Vagina (tissue), 2 donors: Measurements from ENCODE around the gene CMSS1. TPM values are rescaled to one million over a fixed set of nuclear protein-coding genes. Genes with fewer than 3 reads are reported as not detected.
A peak's percentile ranks its signal among the peaks of the same experiment; 100 is the strongest.

Source experiments
- DNase-seq, 2 donors: peaks; one replicate each; pipeline ENCODE4 v3.0.0-alpha.2; 2017; ENCODE audit errors: extremely low spot score in 2 of 2
- H3K27ac ChIP-seq: fragments of 200-600 bp; sonication (generic); one replicate; pipeline ENCODE4 v1.5.1; 2019
- H3K27me3 ChIP-seq: fragments of 200-600 bp; sonication (generic); one replicate; pipeline ENCODE4 v1.5.1; 2019
- H3K36me3 ChIP-seq, 2 donors: fragments of 200-600 bp; sonication (generic); one replicate each; pipeline ENCODE4 v1.5.1; 2017 to 2019
- H3K4me1 ChIP-seq: fragments of 200-600 bp; sonication (generic); one replicate; pipeline ENCODE4 v1.5.1; 2019
- H3K4me3 ChIP-seq, 2 donors: fragments of 200-600 bp; sonication (generic); 1 replicate in 1 of 2; 2 replicates in 1 of 2; pipeline ENCODE4 v1.5.1; 2016 to 2019
- H3K9me3 ChIP-seq: fragments of 200-600 bp; sonication (generic); one replicate; pipeline ENCODE4 v1.5.1; 2019
- CTCF ChIP-seq, 3 experiments: fragments of 450-650 bp in 2 of 3; fragments of 200-600 bp in 1 of 3; sonication (generic) in 1 of 3; IDR thresholded peaks; one replicate each; pipeline ENCODE4 v1.5.1; 2017 to 2019; ENCODE audit warnings: antibody characterized with exemption in 3 of 3, mild to moderate bottlenecking in 2 of 3, moderate library complexity in 2 of 3
- POLR2A ChIP-seq, 2 donors: fragments of 450-650 bp; IDR thresholded peaks; one replicate each; pipeline ENCODE4 v1.6.1; 2017; ENCODE audit warnings: antibody characterized with exemption in 2 of 2, mild to moderate bottlenecking in 2 of 2, moderate library complexity in 2 of 2
- POLR2AphosphoS5 ChIP-seq, 2 donors: sonication (generic); formaldehyde crosslinking; IDR thresholded peaks; one replicate each; pipeline ENCODE4 v1.9.0; 2017; ENCODE audit warnings: antibody characterized with exemption in 2 of 2, mild to moderate bottlenecking in 2 of 2, low read depth in 1 of 2; ENCODE audit not compliant: insufficient read depth in 1 of 2
- intact Hi-C: fragments of 100-400 bp; cut with DNase I; formaldehyde crosslinking; loops from one replicate; pipeline ENCODE4 v1.15.1; 2023
- total RNA-seq: library from RNA; depleted of rRNA; stranded (reverse); fragments of >200 nt; gene quantifications from one replicate; pipeline ENCODE4 v1.2.3, GENCODE V29; 2016

CMSS1 gene
- total RNA-seq, 1 donor from 2014 or later: 21.4 TPM

DNA sequence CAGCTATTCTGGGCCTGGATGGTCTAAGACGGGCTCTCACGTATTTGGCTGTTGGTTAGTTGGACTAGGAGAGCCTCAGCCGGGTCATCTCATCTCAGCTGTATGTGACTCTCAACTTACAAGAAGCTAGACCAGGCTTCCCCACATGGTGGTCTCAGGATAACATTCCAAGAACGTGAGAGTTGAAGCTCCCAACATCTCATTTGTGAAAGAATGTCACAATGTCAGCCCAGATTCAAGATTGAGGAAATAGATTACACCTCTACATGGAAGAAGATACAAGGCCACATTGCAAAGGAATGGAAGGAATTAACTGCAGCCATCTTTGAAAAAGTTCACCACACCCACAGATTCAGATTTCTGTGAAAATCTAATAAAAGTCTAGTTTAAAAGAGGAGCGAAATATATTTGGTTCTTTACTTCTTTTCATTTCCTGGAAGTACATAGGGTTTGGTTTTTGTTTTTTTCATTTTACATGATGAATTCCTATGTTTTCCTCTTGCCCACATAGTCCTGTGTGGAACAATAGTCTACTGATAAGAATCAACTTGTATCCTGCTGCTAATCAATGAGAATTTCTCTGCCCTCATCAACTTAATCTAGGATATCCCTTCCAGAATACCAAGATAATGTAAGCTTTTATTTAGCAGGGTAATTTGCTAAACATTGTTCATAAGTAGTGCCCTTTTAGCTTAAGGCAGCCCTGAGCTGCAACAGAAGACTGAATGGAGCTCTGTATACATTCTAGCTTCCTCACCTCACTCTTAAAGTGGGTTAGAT lies 116.5 kb downstream of the CMSS1 start:
- Histone ChIP-seq H3K4me1 (peaks cover 53% of the 10 kb centered on the region), H3K9me3 (no peaks in the 10 kb centered on the region), H3K27ac (no peak overlapping the region), H3K27me3 (no peaks in the 10 kb centered on the region), H3K4me3 (no peak overlapping the region), H3K36me3 (no peaks in the 10 kb centered on the region)
- no peak for TF ChIP-seq POLR2A (IDR thresholded peaks at IDR 0.05)
- no peak for TF ChIP-seq CTCF (IDR thresholded peaks at IDR 0.05)
- TF ChIP-seq POLR2AphosphoS5 (IDR thresholded peaks at IDR 0.05; ENCODE audit: insufficient read depth in 1 of 2, low read depth in 1 of 2): no peak
- intact Hi-C loops: no loop called here
- no peak for DNase-seq

- TF ChIP-seq POLR2A (IDR thresholded peaks at IDR 0.05) (no peak), POLR2AphosphoS5 (IDR thresholded peaks at IDR 0.05; ENCODE audit: insufficient read depth in 1 of 2, low read depth in 1 of 2) (peak in 1 of 2 donors; percentile 74), CTCF (IDR thresholded peaks at IDR 0.05) (no peak)
- DNase-seq: no peak
- H3K4me1 ChIP-seq: peaks cover 50% of the 10 kb centered on the region
- H3K36me3 ChIP-seq: no peaks in the 10 kb centered on the region
- H3K4me3 ChIP-seq: no peak overlapping the region
- H3K27ac ChIP-seq: no peak overlapping the region
- H3K9me3 ChIP-seq: no peaks in the 10 kb centered on the region
- no peaks in the 10 kb centered on the region for H3K27me3 ChIP-seq
- intact Hi-C loops: no loop called here
These were observed 117.5 kb downstream of the CMSS1 start for GRCh38 chr3:99934975-99935797.

DNA sequence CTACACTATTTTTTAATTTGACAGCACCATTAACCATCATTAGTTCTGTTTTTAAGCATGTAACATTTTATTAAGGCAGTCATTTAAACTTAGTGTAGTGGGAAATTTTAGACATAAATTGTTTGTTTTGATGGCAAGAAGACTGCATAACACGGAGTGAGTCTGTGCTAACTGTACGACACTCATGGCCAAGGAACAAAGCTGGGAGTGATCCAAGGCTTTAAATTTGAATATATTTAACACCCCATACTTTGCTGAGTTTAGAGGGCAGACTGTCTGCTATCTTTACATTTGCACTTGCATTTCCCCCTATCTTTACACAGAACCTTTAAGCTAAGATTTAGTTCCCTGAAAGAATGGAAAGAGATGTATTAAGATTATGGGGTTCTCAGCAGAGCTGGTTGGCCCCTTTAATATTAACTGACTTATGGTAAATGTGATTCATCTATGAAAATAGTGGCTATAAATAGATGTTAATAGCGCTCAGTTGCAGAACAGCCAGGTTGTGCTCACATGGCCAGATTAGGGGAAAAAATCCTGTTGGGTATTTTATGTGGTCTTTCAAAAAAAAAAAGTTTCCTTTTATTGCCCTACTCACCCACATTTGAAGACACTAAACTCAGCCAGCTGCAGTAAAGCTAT lies 120.7 kb downstream of the CMSS1 start:
- peaks cover 40% of the 10 kb centered on the region for H3K4me1 ChIP-seq
- TF ChIP-seq POLR2A (IDR thresholded peaks at IDR 0.05) (no peak), POLR2AphosphoS5 (IDR thresholded peaks at IDR 0.05; ENCODE audit: insufficient read depth in 1 of 2, low read depth in 1 of 2) (no peak), CTCF (IDR thresholded peaks at IDR 0.05) (no peak)

GRCh38 chr3:99939876-99940275 lies 122.2 kb downstream of the CMSS1 start:
- H3K9me3 ChIP-seq: no peaks in the 10 kb centered on the region
- H3K36me3 ChIP-seq: no peaks in the 10 kb centered on the region
- H3K27me3 ChIP-seq: no peaks in the 10 kb centered on the region
- H3K4me1 ChIP-seq: peaks cover 50% of the 10 kb centered on the region
- TF ChIP-seq CTCF (IDR thresholded peaks at IDR 0.05): no peak
- H3K27ac ChIP-seq: peak overlapping the region; percentile 34
- DNase-seq: no peak
- no peak overlapping the region for H3K4me3 ChIP-seq
- intact Hi-C loops: loop anchor here (10.0 kb wide), 2 partner anchors 65 to 105 kb away; no protein-coding TSS in a partner anchor

More for the DNA sequence above, 120.7 kb downstream of the CMSS1 start:
- Histone ChIP-seq H3K27ac (peak overlapping the region; percentile 31), H3K9me3 (no peaks in the 10 kb centered on the region), H3K4me3 (no peak overlapping the region), H3K36me3 (no peaks in the 10 kb centered on the region), H3K27me3 (no peaks in the 10 kb centered on the region)
- no peak for DNase-seq
- intact Hi-C loops: no loop called here
